NCI-H2107 (cell line): ENCODE data around the gene ABRAXAS1.
A peak's percentile ranks its signal among the peaks of the same experiment; 100 is the strongest.
"Not testable (repeated sequence)": the region's sequence is repeated elsewhere in the genome, so short reads cannot be mapped to it uniquely, and the experiment has no call there.

Source experiments
- DNase-seq: peaks from one replicate; lab custom pipeline; 2025; lab: John Stamatoyannopoulos, UW

ABRAXAS1 gene

DNA sequence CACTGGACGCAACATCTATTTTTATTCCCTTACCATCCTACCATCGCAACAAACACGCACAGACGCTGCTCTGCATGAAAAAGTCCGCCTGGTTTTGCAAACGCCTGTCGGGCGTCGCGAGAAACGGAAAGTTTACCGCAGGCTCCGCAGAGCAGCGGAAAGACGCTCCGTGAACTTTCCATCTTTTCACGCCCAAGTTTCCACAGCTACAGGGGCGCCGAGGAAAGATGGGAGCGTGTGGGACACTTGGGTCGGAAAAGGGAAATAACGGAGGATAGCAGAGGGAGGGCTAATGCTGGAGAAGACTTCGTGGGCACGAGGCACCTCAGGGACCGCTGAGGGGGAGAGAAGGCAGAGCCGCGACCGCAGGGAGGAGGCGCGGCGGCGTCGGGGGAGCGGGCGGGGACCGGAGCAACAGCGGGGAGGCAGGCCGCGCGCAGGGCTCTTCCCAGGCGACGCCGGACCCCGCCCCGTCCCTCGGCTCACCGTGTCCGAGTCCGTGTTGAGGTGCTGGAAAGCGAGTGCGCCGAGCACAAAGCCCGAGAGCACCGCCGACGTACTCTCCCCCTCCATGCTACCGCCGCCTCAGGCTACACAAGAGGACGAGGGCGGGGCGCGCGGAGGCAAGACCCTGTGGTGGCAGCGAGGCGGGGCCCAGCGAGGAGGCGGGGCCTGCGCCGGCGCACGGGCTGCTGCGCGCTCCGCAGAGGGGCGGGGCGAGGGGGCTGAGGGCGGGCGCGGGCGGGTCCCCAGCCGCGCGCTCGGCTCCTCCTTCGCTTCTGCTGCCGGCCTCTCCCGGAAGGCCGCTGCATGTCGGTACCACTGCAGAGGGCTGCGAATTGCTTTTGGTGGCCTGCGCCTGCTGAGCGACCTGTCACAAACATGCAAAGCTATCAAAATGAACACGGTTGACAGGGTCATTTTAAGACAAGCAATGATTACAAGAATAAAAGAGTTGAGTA is at the start of gene ABRAXAS1:
Gene ABRAXAS1, minus strand, starts transcription at position 601 of the 962 bp plus-strand sequence. Its CDS starts 28 bp downstream, at position 573.
- peak; percentile 66 for DNase-seq

DNA sequence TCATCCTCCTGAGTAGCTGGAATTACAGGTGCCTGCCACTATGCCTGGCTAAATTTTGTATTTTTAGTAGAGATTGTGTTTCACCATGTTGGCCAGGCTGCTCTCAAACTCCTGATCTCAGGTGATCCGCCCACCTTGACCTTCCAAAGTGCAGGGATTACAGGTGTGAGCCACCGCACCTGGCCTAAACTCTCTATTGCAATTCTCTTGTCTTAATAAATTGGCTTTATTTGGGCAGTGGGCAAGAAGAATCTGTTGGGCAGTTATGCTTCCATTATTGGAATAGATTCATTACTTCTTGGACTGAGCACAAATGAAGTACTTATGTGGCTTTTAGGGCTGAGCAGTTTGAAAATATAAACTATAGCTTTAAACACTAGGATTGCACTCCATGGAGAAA is 42.8 kb upstream of the ABRAXAS1 start:
- no peak for DNase-seq

DNA sequence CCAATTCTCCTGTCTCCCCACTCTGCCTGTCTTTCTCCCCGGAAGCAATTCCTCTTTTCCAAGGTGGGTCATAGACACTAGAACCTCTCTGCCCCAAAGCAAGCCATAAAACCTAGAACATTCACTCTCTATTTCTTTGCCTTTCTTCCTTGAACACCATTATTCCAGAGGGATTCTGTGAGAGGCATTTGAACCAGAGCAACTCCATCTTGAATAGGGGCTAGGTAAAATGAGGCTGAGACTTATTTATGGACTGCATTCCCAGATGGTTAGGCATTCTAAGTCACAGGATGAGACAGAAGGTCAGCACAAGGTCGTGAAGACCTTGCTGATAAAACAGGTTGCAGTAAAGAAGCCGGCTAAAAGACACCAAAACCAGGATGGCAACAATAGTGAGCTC is 37.3 kb upstream of the ABRAXAS1 start:
- DNase-seq, result no peak

DNA sequence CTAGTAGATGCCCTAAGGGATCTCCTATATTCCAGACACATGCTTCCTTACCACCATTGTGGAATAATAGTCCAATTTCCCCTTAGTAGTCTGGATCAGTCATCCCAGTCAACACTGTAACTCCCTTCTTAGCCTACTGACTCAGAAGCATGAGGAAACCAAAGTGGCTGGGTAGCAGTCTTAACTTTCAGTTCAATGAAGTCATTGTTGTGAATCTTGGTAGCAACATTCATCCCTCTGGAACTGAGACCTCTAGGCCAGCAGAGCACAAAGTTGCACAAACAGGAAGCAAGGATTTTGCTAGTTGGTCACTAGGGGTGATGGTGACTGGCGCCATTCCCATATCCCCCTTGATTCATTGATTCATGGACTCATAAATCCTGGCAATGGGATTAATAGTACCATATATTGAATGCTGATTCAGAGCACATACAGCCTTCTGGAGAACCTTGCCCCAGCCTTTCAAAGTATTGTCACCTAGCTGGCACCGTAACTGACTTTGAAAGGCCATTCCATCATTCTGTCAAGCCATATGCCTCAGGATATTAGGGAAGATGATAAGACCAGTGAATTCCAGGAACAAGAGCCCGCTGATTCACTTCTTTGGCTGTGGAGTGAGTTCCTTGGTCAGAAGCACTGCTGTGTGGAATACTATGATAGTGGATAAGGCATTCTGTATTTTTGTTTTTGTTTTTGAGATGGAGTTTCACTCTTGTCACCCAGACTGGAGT is 31.3 kb upstream of the ABRAXAS1 start:
- DNase-seq, result no peak

DNA sequence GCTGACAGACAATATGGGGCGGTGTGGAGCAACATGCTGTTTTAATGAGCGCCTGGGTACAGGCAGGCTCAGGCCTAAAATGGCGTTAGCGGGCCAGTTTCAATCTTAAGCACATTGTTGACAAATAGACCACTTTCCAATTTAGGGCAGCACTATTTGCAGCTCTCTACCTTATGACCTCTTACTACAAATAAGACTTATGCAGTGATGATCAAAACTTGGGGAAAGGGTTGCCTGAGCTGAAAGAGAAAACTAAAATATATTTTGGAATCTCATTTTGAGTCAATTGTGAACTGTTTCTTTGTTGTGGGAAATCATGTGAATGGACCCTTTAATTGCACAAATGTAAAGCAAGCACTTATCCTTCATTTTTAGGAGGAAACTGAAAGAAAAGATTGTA is 25.5 kb upstream of the ABRAXAS1 start:
- no peak for DNase-seq

DNA sequence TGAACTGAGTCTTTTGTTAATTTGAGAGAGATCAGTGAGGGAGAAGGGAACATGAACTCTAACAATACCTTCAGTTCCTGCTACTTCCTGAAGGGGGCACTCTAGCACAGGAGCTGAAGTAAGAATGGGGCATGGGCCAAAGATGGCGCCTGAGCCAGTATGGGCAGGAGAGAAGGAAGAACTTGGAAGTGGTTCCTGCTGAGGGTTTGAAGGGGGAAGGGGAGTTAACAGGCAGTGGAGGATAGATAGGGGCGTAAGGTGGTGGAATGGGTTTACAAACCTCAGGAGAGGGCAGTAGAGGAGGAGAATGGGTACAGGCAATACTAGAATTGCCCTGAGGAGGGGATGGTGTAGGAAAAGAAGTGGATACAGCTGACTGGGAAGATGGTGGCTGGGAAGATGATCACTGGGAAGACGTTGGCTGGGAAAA is 24.3 kb upstream of the ABRAXAS1 start:
- not testable (repeated sequence) for DNase-seq

DNA sequence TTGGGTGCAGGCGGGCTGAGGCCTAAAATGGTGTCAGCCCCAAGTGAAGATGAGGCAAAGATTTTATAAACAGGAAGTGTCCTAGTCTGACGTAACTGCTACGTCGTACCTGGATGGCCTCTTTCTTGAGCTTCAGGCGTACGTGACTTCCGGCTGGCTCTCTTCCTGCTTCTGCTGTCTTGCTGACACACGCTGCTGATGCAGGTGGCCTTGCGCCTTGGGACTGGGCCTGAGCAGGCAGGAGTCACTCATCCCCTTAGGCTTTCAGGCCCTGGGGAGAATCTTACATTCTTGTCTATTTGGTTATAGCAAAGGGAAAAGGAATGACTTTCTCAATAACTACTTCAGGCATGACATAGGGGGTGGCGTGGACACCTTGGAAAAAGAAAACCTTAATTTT is 20.1 kb upstream of the ABRAXAS1 start:
- DNase-seq, result no peak

DNA sequence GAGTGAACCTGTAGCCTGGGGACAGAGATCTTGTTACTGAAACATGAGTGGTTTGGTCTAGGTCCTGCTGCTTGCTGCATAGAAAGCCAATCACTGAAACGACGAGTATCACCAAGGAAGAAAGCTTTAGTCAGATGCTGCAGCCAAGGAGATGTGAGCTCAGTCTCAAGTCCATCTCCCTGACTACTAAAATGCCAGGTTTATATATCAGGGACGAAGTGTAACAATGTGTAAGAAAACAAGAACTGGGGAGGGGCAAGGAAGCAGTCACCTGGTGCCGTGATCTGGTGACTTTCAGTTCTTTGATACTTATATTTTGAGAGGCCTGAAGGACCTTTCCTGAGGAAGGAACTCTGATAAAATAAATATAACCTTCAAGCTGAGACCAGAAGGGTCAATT is 19.6 kb upstream of the ABRAXAS1 start:
- DNase-seq, result no peak

DNA sequence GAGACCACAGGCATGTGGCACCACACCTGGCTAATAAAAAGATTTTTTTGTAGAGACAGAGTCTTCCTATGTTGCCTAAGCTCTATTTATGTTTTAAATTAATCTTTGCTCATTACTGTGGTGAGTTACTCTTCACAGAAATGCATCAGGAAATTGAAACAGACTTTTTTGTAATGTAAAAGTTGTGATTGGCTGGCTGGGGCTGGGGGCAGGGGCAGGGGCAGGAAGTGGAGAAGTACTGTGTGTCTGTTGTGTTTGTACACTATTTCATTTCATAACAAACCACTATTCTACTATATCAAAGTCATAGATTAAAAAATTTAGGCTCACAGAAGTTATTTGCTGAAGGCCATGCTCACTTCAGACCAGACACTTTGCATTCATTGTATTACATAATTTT is 19.1 kb upstream of the ABRAXAS1 start:
- DNase-seq, result no peak

DNA sequence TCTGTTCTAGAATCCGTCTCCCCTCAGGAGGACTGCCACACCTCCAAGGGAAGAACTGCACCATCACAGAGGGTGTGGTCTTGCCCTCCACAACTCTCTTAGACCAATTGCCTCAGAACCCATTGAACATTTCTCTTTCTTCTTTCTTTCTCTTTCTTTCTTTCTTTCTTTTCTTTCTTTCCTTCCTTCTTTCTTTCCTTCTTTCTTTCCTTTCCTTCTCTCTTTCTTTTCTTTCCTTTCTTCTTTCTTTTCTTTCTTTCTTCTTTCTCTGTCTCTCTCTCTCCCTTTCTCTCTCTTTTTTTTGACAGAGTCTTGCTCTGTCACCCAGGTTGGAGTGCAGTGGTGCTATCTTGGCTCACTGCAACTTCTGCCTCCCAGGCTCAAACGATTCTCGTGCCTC is 16.8 kb upstream of the ABRAXAS1 start:
- DNase-seq, result not testable (repeated sequence)

DNA sequence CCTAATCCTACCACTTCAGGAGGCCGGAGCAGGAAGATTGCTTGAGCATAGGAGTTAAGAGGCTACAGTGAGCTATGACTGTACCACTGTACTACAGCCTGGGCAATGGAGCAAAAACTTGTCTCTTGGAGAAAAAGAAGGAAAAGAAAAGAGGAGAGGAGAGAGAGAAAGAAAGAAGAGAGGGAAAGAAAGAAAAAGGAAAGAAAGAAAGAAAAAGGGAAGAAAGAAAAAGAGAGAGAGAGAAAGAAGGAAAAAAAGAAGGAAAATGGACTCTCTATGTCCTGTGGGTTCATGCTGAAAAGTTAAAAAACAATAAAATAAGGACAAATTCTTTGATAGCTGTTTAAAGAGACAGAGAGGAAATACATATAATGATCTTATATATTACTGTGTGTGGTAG is 13.3 kb upstream of the ABRAXAS1 start:
- DNase-seq, result no peak

DNA sequence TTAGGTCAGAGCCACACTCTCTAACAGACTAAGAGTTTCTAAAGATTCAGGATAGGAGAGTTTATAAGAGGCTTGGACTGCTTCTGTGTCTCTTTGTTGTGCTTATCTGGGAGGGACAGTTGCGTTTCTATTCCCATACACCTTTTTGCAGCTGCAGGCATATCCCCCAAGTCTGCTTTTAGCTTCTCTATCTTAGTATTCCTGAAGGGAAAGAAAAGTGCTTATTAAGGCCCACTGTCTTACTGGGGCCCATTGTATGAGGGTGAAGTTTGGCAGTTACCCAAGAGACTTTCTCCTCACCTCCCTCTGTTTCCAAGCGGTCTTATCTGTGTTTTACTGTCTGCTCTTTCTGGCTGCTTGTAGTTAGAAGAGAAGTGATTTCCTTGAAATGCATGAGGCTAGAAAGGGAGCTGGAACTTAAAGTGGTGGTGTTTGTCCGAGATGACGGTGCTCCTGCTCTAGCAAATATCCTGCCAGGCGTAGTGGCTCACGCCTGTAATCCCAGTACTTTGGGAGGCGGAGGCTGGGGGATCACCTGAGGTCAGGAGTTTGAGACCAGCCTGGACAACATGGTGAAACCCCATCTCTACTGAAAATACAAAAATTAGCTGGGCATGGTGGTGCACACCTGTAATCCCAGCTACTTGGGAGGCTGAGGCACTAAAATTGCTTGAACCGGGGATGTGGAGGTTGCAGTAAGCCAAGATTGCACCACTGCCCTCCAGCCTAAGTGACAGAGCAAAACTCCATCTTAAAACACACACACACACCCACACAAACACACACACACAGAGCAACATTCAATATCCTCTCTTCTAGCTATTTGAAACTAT is 11.4 kb upstream of the ABRAXAS1 start:
- not testable (repeated sequence) for DNase-seq

DNA sequence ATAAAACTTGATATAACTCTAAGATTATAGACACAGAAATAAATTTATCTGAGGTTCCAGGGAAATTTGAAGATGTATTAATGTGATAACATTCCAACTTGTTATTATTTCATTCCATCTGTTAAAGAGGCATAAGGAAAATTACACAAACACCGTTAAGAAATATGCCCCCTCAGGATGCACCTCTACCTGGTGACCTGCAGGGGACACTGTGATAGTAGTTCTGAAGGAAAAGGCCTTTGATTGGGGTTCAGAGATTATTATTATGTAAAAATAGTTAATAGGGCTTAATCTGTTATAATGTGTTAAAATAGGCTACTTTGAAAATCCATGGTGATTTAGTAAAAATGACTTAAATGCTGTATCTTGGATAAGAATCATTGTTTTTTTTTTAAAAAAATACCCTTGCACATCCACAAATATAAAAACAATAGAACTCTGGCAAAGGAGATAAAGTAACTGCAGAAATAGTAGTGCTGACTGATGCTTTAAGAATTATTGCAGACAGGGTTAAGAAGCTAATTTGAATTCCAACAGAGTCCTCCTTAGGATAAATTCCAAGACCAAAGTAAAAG is 6.1 kb upstream of the ABRAXAS1 start:
- DNase-seq, result no peak

DNA sequence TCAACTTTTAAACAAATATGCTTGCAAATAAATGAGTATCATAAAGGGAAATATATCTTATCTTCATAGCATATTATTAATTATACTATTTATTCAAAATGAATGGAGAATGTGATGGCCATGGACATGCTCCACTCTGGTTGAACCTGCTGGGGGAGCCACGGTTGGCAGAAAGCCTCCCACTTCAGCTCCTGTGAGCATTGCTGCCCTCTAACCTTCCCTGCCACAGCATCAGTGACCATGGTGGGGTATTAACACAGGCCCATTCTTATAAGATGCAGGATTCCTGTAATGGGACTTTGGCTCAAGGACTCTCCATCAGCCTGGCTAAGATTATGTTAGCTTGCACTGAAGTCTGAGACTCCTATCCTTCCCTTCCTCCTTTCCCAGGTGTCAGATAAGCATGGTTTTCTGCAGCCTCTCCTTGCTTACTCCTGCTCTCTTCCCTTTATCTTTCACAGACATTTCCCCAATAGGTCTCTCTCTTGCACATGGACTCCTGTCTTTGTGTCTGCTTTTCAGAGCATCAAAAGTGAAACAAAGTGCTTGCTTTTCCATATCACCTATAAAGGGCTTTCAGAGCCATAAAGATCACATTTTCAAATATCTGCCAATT is 4.9 kb upstream of the ABRAXAS1 start:
- no peak for DNase-seq

DNA sequence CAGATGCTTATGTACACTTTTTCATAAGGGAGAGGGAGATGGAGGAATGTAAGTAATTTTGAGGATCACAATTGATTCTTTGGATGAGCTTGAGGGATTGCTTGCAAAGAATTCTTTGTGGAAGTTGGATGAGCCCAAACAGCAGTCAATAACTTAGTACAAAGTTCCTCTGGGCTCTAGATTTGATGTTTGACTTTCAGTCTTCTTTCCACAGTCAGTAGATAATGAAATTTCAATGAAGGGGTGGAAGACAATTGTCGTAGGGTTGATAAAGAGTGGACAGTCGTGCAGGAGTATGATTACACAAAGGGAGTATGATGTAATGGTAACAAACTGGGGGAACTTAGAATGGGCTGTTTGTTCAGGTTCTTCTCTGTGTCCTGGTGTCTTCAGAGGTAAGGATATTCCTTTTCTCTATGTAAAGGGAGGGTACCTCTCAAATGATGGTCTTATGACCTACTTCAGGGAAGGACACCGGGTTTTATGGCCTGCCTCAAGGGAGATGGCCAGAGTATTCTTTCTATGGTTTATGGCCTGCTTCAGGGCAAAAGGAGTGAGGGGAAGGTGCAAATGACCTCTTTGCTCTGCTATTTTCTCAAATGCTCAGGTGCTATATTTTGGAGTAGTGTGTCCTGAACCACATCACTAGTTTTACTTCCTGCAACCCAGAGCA is 1.7 kb upstream of the ABRAXAS1 start:
- no peak for DNase-seq

DNA sequence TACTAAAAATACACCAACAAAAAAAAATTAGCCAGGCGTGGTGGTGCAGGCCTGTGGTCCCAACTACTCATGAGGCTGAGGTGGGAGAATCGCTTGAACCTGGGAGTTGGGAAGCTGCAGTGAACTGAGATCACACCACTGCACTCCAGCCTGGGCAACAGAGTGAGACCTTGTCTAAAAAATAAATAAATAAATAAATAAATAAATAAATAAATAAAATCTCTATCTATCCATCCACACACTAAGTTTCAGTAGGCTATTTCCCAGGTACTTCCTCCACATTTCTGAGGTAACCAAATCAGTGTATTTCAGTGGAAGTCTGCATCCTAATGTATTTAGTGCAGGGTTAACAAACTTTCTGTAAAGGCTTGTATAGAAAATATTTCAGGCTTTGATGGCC is 10.9 kb downstream of the ABRAXAS1 start:
- no peak for DNase-seq

DNA sequence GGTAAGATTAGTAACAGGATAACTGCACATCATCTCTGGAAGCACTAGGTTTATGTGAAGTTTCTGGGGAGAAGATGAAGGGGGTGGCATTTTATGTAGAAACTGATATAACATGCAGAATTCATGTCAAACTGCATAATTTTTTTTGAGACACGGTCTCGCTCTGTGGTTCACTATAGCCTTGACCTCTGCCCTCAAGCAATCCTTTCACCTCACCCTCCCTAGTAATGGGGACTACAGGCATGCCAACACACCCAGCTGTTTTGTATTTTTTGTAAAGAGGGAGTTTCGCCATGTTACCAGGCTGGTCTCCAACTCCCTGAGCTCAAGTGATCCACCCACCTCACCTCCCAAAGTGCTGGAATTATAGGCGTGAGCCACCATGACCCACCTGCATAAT is 11.5 kb downstream of the ABRAXAS1 start:
- DNase-seq, result no peak

DNA sequence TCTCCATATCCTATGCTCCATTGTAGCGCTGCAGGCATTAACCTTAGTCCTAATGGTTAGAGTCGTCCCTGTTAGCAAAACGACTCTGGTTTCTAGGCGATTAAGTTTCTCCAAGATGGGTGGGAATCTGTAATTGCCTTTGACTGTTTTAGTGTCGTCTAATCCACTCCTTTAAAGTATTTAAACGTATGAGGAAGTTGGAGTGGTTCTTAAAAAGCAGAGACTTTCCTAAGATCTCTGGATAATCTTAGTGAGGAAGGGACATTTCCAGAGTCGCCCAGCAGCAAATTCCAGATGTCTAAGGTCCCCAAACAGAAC is 28.8 kb downstream of the ABRAXAS1 start:
- DNase-seq, result no peak

DNA sequence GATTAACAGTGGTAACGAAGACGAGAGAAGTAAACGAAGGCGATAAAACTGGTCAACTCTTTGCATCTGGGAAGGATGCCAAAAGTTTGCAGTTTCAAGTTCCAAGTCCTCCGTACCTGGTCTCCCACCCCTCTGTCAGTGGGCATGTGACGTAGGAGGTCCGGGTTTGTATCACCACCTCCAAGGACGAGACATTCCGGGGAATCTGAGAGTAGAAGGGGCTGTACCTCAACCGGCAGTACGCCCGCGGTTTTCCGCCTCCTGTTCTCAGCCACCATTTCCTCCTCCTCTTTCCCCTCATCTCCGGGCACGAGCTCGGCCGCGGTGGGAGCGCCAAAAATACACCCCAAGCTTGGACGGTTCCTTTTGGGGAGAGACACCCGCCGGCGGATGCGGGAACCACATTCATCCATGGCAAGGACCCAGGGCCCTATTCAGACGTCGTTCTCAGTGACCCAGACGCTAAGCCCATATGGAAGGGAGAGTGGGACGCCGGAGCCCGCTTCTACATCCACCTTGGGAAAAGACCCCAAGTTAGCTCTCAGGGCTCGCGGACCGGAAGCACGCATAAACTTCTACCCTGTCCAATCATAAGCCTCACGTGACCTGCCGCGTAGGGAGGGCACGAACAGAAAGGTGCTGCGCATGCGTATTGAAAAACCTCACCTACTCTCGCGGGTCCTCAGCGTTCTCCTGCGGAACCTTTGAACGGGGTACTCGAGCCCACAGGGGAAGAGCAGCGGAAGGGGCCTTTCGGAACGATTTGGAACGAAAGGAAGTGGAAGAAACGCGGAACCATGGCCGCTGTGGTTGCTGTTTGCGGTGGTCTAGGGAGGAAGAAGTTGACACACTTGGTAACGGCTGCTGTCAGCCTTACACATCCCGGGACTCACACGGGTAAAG is 29.4 kb downstream of the ABRAXAS1 start, which contains the start of the genes HELQ and MRPS18C:
Gene HELQ, minus strand, starts transcription at position 543 of the 903 bp plus-strand sequence. Its CDS starts 130 bp downstream, at position 413.
Gene MRPS18C, plus strand, starts transcription at position 778 of the 903 bp plus-strand sequence. Its CDS starts 20 bp downstream, at position 798.
- peak; percentile 83 for DNase-seq

DNA sequence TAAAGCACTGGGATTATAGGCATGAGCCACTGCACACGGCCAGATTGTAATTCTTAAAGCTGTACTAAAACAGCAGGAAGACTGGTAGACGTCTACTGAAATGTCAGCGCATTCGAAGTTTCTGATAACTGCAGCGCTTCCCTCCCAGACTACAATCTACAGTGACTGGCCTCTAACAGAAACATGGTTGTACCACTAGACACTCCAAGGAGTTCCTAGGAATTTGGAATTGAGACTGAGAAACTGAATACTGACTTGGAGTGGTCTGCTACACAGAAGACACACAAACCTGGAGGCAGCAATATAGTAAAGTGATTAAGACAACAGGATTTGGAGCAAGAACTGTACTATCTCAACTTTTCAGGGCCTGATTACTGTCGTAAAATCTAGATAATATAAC is 30.2 kb downstream of the ABRAXAS1 start:
- no peak for DNase-seq
